HUES48 (cell line): ENCODE data around the gene RGL2.
"Not testable (repeated sequence)": the region's sequence is repeated elsewhere in the genome, so short reads cannot be mapped to it uniquely, and the experiment has no call there.

Experiments used
- H3K27ac ChIP-seq: one replicate; pipeline ENCODE4 v1.7.0; 2013; ENCODE audit warnings: low read depth, low read length, inconsistent platforms
- H3K27me3 ChIP-seq: 2 replicates; pipeline ENCODE4 v1.6.1; 2013; ENCODE audit warnings: mild to moderate bottlenecking, low read length; ENCODE audit not compliant: control insufficient read depth, insufficient read depth
- H3K36me3 ChIP-seq: 2 replicates; pipeline ENCODE4 v1.6.1; 2013; ENCODE audit warnings: low read length; ENCODE audit not compliant: control insufficient read depth, insufficient read depth
- H3K4me1 ChIP-seq: 2 replicates; pipeline ENCODE4 v1.6.1; 2013; ENCODE audit warnings: mild to moderate bottlenecking, low read length; ENCODE audit not compliant: control insufficient read depth, insufficient read depth
- H3K4me3 ChIP-seq: 2 replicates; pipeline ENCODE4 v1.5.1; 2013; ENCODE audit warnings: mild to moderate bottlenecking, low read depth, low read length
- H3K9ac ChIP-seq: 2 replicates; pipeline ENCODE4 v1.6.1; 2013; ENCODE audit warnings: mild to moderate bottlenecking, low read depth, low read length, moderate library complexity
- H3K9me3 ChIP-seq: 2 replicates; pipeline ENCODE4 v1.6.1; 2013; ENCODE audit warnings: low read length; ENCODE audit not compliant: control insufficient read depth, insufficient read depth

The RGL2 gene, protein sequence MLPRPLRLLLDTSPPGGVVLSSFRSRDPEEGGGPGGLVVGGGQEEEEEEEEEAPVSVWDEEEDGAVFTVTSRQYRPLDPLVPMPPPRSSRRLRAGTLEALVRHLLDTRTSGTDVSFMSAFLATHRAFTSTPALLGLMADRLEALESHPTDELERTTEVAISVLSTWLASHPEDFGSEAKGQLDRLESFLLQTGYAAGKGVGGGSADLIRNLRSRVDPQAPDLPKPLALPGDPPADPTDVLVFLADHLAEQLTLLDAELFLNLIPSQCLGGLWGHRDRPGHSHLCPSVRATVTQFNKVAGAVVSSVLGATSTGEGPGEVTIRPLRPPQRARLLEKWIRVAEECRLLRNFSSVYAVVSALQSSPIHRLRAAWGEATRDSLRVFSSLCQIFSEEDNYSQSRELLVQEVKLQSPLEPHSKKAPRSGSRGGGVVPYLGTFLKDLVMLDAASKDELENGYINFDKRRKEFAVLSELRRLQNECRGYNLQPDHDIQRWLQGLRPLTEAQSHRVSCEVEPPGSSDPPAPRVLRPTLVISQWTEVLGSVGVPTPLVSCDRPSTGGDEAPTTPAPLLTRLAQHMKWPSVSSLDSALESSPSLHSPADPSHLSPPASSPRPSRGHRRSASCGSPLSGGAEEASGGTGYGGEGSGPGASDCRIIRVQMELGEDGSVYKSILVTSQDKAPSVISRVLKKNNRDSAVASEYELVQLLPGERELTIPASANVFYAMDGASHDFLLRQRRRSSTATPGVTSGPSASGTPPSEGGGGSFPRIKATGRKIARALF

GRCh38 chr6:33298773-33299236 is at the start of gene RGL2:
RGL2 (minus strand) TSS chr6:33298942; CDS start chr6:33298610, 332 bp downstream.
- no peaks in the 10 kb centered on the region; the same call in 1 of the 2 replicates for H3K4me1 ChIP-seq
- peaks cover 21% of the 10 kb centered on the region for H3K36me3 ChIP-seq
- no peaks in the 10 kb centered on the region for H3K9me3 ChIP-seq
- H3K4me3 ChIP-seq = peak within 1 kb of the TSS; percentile 96
- peak within 1 kb of the TSS; percentile 100 for H3K27ac ChIP-seq
- H3K9ac ChIP-seq = peak within 1 kb of the TSS; percentile 89
- no peaks in the 10 kb centered on the region for H3K27me3 ChIP-seq

DNA sequence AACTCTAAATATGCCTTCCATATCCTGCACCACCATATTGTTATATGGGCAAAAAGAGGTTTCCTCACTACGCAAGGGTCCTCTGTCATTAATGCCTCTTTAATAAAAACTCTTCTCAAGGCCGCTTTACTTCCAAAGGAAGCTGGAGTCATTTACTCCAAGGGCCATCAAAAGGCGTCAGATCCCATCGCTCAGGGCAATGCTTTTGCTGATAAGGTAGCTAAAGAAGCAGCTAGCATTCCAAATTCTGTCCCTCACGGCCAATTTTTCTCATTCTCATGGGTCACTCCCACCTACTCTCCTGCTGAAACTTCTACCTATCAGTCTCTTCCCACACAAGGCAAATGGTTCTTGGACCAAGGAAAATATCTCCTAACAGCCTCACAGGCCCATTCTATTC is 49.1 kb upstream of the RGL2 start:
- Histone ChIP-seq H3K4me1 (peaks cover 4% of the 10 kb centered on the region), H3K36me3 (no peaks in the 10 kb centered on the region), H3K4me3 (no peak overlapping the region), H3K27ac (no peak overlapping the region), H3K9me3 (no peaks in the 10 kb centered on the region), H3K27me3 (no peaks in the 10 kb centered on the region), H3K9ac (no peak overlapping the region)

DNA sequence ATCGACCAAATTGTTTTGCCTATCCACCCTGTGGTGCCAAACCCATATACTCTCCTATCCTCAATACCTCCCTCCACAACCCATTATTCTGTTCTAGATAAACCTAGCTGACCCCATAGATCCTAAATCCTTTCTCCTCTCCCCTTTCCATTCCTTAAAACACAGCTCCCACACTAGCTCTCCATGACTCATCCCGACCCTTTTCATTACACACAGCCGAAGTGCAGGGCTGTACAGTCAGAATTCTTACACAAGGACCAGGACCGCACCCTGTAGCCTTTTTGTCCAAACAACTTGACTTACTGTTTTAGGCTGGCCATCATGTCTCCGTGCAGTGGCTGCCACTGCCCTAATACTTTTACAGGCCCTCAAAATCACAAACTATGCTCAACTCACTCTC is 48.2 kb upstream of the RGL2 start:
- H3K4me3 ChIP-seq, H3K36me3 ChIP-seq: not testable (repeated sequence)

GRCh38 chr6:33344701-33345697 is 46.3 kb upstream of the RGL2 start:
- Histone ChIP-seq H3K27me3 (no peaks in the 10 kb centered on the region), H3K4me1 (peaks cover 4% of the 10 kb centered on the region), H3K9me3 (no peaks in the 10 kb centered on the region), H3K9ac (no peak overlapping the region), H3K36me3 (no peaks in the 10 kb centered on the region), H3K4me3 (no peak overlapping the region), H3K27ac (no peak overlapping the region)

More for the DNA sequence above, 48.2 kb upstream of the RGL2 start:
- not testable (repeated sequence) for H3K9me3 ChIP-seq, H3K27ac ChIP-seq, H3K4me1 ChIP-seq, H3K9ac ChIP-seq, H3K27me3 ChIP-seq

- H3K4me3 ChIP-seq = no peak overlapping the region
- no peaks in the 10 kb centered on the region for H3K27me3 ChIP-seq
- H3K9ac ChIP-seq = no peak overlapping the region
- H3K4me1 ChIP-seq = peaks cover 4% of the 10 kb centered on the region
- no peaks in the 10 kb centered on the region for H3K36me3 ChIP-seq
- H3K9me3 ChIP-seq = no peaks in the 10 kb centered on the region
- no peak overlapping the region for H3K27ac ChIP-seq
These were observed 45.3 kb upstream of the RGL2 start for GRCh38 chr6:33343953-33344611.

DNA sequence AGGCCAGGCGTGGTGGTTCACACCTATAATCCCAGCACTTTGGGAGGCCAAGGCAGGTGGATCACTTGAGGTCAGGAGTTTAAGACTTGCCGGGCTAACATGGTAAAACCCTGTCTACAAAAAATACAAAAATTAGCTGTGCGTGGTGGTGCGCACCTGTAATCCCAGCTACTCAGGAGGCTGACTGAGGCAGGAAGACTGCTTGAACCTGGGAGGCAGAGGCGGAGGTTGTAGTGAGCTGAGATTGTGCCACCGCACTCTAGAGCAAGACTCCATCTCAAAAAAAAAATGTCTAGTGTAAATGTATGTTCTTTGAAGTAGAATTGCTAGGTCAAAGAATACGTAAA is 44.8 kb upstream of the RGL2 start:
- not testable (repeated sequence) for H3K27me3 ChIP-seq, H3K4me1 ChIP-seq, H3K36me3 ChIP-seq, H3K27ac ChIP-seq, H3K9ac ChIP-seq, H3K9me3 ChIP-seq, H3K4me3 ChIP-seq

DNA sequence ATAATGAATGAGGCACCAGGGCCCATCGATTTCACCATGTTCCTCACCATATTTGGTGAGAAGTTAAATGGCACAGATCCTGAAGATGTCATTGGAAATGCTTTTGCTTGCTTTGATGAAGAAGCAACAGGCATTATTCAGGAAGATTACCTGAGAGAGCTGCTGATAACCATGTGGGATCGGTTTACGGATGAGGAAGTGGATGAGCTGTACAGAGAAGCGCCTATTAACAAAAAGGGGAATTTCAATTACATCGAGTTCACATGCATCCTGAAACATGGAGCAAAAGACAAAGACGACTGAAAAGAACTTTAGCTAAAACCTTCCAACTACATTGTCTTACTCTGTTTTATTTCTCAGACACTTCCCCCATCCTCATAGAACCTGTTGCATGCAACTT is 40.5 kb upstream of the RGL2 start:
- H3K4me1 ChIP-seq = no peaks in the 10 kb centered on the region
- no peaks in the 10 kb centered on the region for H3K9me3 ChIP-seq
- no peaks in the 10 kb centered on the region for H3K36me3 ChIP-seq
- no peaks in the 10 kb centered on the region for H3K27me3 ChIP-seq
- no peak overlapping the region for H3K9ac ChIP-seq
- no peak overlapping the region for H3K4me3 ChIP-seq
- no peak overlapping the region for H3K27ac ChIP-seq

- no peak overlapping the region for H3K9ac ChIP-seq
- no peak overlapping the region for H3K4me3 ChIP-seq
- no peaks in the 10 kb centered on the region for H3K9me3 ChIP-seq
- H3K4me1 ChIP-seq = no peaks in the 10 kb centered on the region
- H3K36me3 ChIP-seq = no peaks in the 10 kb centered on the region
- H3K27ac ChIP-seq = no peak overlapping the region
- no peaks in the 10 kb centered on the region for H3K27me3 ChIP-seq
These were observed 37.8 kb upstream of the RGL2 start for GRCh38 chr6:33336495-33336894.

- no peaks in the 10 kb centered on the region for H3K4me1 ChIP-seq
- H3K9me3 ChIP-seq = no peaks in the 10 kb centered on the region
- H3K27ac ChIP-seq = no peak overlapping the region
- H3K36me3 ChIP-seq = no peaks in the 10 kb centered on the region
- no peaks in the 10 kb centered on the region for H3K27me3 ChIP-seq
- H3K4me3 ChIP-seq = no peak overlapping the region
- H3K9ac ChIP-seq = no peak overlapping the region
These were observed 37.2 kb upstream of the RGL2 start for GRCh38 chr6:33335916-33336315.

GRCh38 chr6:33333666-33334065 is 34.9 kb upstream of the RGL2 start:
- Histone ChIP-seq H3K4me1 (no peaks in the 10 kb centered on the region), H3K9ac (no peak overlapping the region)

More at GRCh38 chr6:33333666-33334065, 34.9 kb upstream of the RGL2 start:
- H3K27me3 ChIP-seq = no peaks in the 10 kb centered on the region
- H3K27ac ChIP-seq = no peak overlapping the region
- no peaks in the 10 kb centered on the region for H3K36me3 ChIP-seq
- H3K9me3 ChIP-seq = no peaks in the 10 kb centered on the region
- H3K4me3 ChIP-seq = no peak overlapping the region
